Skeletal muscle satellite cell (primary cell): ENCODE measurements around the gene RNF212.
A peak's percentile ranks its signal among the peaks of the same experiment; 100 is the strongest.

Experiments used
- H3K27me3 ChIP-seq: 2 replicates; pipeline ENCODE4 v1.7.0; 2013; ENCODE audit warnings: low read length; ENCODE audit not compliant: control insufficient read depth, insufficient read depth
- H3K36me3 ChIP-seq: 2 replicates; pipeline ENCODE4 v1.7.0; 2013; ENCODE audit warnings: mild to moderate bottlenecking, control low read depth, low read length; ENCODE audit not compliant: insufficient read depth
- H3K4me1 ChIP-seq: 2 replicates; pipeline ENCODE4 v1.7.0; 2013; ENCODE audit warnings: low read length; ENCODE audit not compliant: control insufficient read depth, insufficient read depth
- H3K4me2 ChIP-seq: 2 replicates; pipeline ENCODE4 v1.7.0; 2013; ENCODE audit warnings: mild to moderate bottlenecking, low read length
- H3K4me3 ChIP-seq: 2 replicates; pipeline ENCODE4 v1.7.0; 2013; ENCODE audit warnings: low read length
- H3K9ac ChIP-seq: 2 replicates; pipeline ENCODE4 v1.7.0; 2013; ENCODE audit warnings: mild to moderate bottlenecking, low read depth, low read length, moderate library complexity
- H3K9me3 ChIP-seq: replicated peaks from 2 replicates; pipeline ENCODE4 v1.7.0; 2013; ENCODE audit warnings: mild to moderate bottlenecking, control low read depth, low read length

Gene RNF212

DNA sequence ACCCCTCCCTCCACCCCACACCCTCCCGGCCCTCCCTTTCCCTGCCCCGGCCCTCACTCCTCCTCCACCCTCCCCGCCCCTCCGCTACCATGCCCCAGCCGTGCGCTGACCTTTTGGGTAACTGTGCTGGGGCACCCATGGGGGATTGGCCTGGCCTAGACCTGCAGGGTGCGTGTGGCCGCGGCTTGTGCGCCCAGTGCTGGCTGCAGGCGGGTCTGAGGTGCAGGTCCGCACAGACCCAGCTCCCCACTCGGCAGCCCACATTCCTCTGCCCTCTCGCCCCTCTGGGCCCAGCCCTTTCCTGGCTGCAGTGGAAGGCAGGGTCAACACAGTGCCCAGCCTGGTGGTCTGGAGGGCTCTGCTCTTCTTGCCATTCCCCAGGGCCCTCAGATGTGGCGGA, 77.3 kb downstream of the RNF212 start:
- H3K4me2 ChIP-seq, result no peak overlapping the region
- H3K36me3 ChIP-seq, result no peaks in the 10 kb centered on the region
- no peaks in the 10 kb centered on the region for H3K9me3 ChIP-seq
- no peak overlapping the region for H3K4me3 ChIP-seq
- H3K27me3 ChIP-seq, result peaks cover 15% of the 10 kb centered on the region
- no peak overlapping the region for H3K9ac ChIP-seq
- peaks cover 61% of the 10 kb centered on the region for H3K4me1 ChIP-seq

DNA sequence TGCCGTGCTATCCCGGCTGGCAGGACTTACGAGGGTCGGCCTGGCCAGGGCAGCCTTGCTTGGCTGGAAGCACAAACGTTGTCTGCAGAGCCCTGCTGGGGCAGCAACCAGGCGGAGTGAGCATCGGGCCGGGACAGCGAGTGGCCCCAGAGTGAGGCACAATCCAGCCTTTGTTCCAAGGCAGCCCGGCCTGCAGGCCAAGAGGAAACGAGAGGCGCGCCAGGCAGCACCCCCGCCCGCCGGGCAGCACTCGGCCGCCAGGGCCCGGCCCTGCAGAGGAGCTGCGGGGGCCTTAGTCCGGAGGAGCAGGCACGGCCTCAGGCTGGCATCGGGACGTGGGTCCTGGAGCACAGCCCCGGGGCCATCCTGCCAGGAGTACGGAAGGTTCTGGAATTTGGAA, 77.9 kb downstream of the RNF212 start:
- Histone ChIP-seq H3K4me3 (no peak overlapping the region), H3K9ac (peak overlapping the region; percentile 54), H3K9me3 (no peaks in the 10 kb centered on the region), H3K27me3 (peaks cover 15% of the 10 kb centered on the region), H3K4me2 (peak overlapping the region; percentile 34), H3K36me3 (no peaks in the 10 kb centered on the region), H3K4me1 (peaks cover 55% of the 10 kb centered on the region)

GRCh38 chr4:1033840-1034551, 79.4 kb downstream of the RNF212 start:
- Histone ChIP-seq H3K4me2 (peak overlapping the region; percentile 78), H3K4me3 (peak overlapping the region; percentile 46), H3K4me1 (peaks cover 49% of the 10 kb centered on the region), H3K9me3 (no peaks in the 10 kb centered on the region), H3K27me3 (peaks cover 15% of the 10 kb centered on the region), H3K9ac (peak overlapping the region; percentile 63), H3K36me3 (no peaks in the 10 kb centered on the region)

GRCh38 chr4:1032861-1033260, 80.5 kb downstream of the RNF212 start:
- H3K4me3 ChIP-seq, result no peak overlapping the region
- peaks cover 15% of the 10 kb centered on the region for H3K27me3 ChIP-seq
- H3K36me3 ChIP-seq, result no peaks in the 10 kb centered on the region
- H3K4me2 ChIP-seq, result no peak overlapping the region
- no peaks in the 10 kb centered on the region for H3K9me3 ChIP-seq
- no peak overlapping the region for H3K9ac ChIP-seq
- peaks cover 46% of the 10 kb centered on the region for H3K4me1 ChIP-seq

- Histone ChIP-seq H3K9me3 (no peaks in the 10 kb centered on the region), H3K4me2 (no peak overlapping the region), H3K9ac (no peak overlapping the region), H3K27me3 (peaks cover 15% of the 10 kb centered on the region), H3K4me1 (peaks cover 46% of the 10 kb centered on the region), H3K4me3 (no peak overlapping the region), H3K36me3 (no peaks in the 10 kb centered on the region)
Observed at GRCh38 chr4:1031956-1032795, 81.2 kb downstream of the RNF212 start.

GRCh38 chr4:1031346-1031745, 82.0 kb downstream of the RNF212 start:
- H3K9me3 ChIP-seq, result no peaks in the 10 kb centered on the region
- H3K4me3 ChIP-seq, result no peak overlapping the region
- no peak overlapping the region for H3K9ac ChIP-seq
- peaks cover 15% of the 10 kb centered on the region for H3K27me3 ChIP-seq
- H3K4me1 ChIP-seq, result peaks cover 46% of the 10 kb centered on the region
- no peak overlapping the region for H3K4me2 ChIP-seq
- H3K36me3 ChIP-seq, result no peaks in the 10 kb centered on the region

- Histone ChIP-seq H3K4me1 (peaks cover 43% of the 10 kb centered on the region), H3K36me3 (peaks cover 5% of the 10 kb centered on the region), H3K9me3 (no peaks in the 10 kb centered on the region), H3K4me2 (no peak overlapping the region), H3K9ac (no peak overlapping the region), H3K4me3 (no peak overlapping the region), H3K27me3 (peaks cover 15% of the 10 kb centered on the region)
Observed at GRCh38 chr4:1030559-1030958, 82.8 kb downstream of the RNF212 start.

DNA sequence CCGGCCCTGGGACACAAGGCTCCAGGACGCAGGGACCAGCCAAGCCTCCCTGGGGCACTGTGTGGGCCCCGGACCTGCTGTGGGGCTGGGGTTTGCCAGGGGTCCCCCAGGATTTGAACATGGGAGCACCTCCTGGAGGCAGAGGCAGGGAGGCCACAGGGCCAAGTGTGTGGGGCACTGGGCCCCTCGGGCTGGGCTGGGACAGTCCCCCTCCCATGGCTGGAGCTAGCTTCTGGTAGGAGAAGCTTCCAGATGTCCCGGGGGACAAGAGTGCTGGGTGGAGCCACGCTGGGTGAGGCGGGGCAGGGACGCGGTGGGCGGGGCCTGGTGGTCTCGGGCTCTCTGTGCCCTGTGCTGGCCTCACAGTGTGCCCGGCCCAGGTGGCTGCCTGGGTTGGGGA, 83.3 kb downstream of the RNF212 start:
- Histone ChIP-seq H3K4me2 (no peak overlapping the region), H3K27me3 (peaks cover 15% of the 10 kb centered on the region), H3K9ac (no peak overlapping the region), H3K4me3 (no peak overlapping the region), H3K36me3 (peaks cover 11% of the 10 kb centered on the region), H3K9me3 (no peaks in the 10 kb centered on the region), H3K4me1 (peaks cover 39% of the 10 kb centered on the region)

GRCh38 chr4:1029529-1029928, 83.8 kb downstream of the RNF212 start:
- Histone ChIP-seq H3K36me3 (peaks cover 15% of the 10 kb centered on the region), H3K4me3 (no peak overlapping the region), H3K9me3 (no peaks in the 10 kb centered on the region), H3K27me3 (peaks cover 15% of the 10 kb centered on the region), H3K4me1 (peaks cover 34% of the 10 kb centered on the region), H3K4me2 (no peak overlapping the region), H3K9ac (no peak overlapping the region)

DNA sequence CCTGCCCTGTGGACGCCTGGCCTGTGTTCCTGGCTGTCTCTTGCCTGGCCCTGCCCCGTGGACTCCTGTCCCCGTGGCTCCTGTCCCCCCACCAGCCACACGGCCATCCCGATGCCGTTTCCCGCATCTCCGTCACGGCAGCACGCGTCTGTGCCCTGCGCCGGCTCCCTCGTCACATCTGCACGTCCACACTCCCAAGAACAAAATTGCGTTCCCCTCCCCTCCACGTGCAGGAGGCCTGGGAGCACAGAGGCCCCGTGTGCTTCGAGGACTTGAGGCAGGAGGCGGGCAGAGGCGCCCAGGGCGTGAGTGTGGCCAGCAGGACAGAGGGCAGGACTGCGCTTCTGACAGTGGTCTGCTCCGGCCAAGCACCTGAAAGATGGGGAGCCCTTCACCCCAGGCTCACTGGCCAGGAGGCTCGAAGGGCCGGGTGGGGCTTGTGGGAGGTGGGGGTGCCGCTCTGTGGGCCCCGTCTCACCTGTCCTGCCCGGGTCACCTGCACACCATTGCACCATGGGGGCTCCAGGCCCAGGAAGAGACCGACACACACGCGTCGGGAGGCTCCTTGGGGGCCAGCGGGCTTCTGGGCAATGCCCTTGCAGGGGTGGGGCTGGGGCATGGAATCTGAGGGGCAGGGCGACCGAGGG, 84.7 kb downstream of the RNF212 start:
- H3K36me3 ChIP-seq, result peaks cover 19% of the 10 kb centered on the region
- no peak overlapping the region for H3K4me3 ChIP-seq
- no peaks in the 10 kb centered on the region for H3K9me3 ChIP-seq
- H3K9ac ChIP-seq, result no peak overlapping the region
- H3K27me3 ChIP-seq, result peaks cover 15% of the 10 kb centered on the region
- peaks cover 25% of the 10 kb centered on the region for H3K4me1 ChIP-seq
- H3K4me2 ChIP-seq, result no peak overlapping the region

GRCh38 chr4:1027915-1028238, 85.5 kb downstream of the RNF212 start:
- Histone ChIP-seq H3K9ac (no peak overlapping the region), H3K9me3 (no peaks in the 10 kb centered on the region), H3K4me1 (peaks cover 17% of the 10 kb centered on the region), H3K4me2 (no peak overlapping the region), H3K27me3 (peaks cover 9% of the 10 kb centered on the region), H3K36me3 (peaks cover 19% of the 10 kb centered on the region), H3K4me3 (no peak overlapping the region)
